Osteocyte (in vitro differentiated cells): Measurements from ENCODE around the gene PPP1CC. TPM values are rescaled to one million over a fixed set of nuclear protein-coding genes. Genes with fewer than 3 reads are reported as not detected.
"Not testable (repeated sequence)": the region's sequence is repeated elsewhere in the genome, so short reads cannot be mapped to it uniquely, and the experiment has no call there.

Source experiments
- DNase-seq: peaks from one replicate; pipeline ENCODE4 v3.0.0; 2021; ENCODE audit warnings: mixed read lengths; ENCODE audit not compliant: unreplicated experiment; ENCODE audit errors: extremely low spot score
- H3K27ac Mint-ChIP-seq: one replicate; pipeline ENCODE4 v1.8.0; 2021; ENCODE audit warnings: mild to moderate bottlenecking, mixed read lengths; ENCODE audit not compliant: unreplicated experiment
- H3K27me3 Mint-ChIP-seq: one replicate; pipeline ENCODE4 v1.8.0; 2021; ENCODE audit warnings: mixed read lengths; ENCODE audit not compliant: unreplicated experiment
- H3K36me3 Mint-ChIP-seq: one replicate; pipeline ENCODE4 v1.8.0; 2021; ENCODE audit warnings: mixed read lengths; ENCODE audit not compliant: unreplicated experiment
- H3K4me1 Mint-ChIP-seq: one replicate; pipeline ENCODE4 v1.8.0; 2021; ENCODE audit warnings: mixed read lengths; ENCODE audit not compliant: unreplicated experiment
- H3K4me3 Mint-ChIP-seq: one replicate; pipeline ENCODE4 v1.8.0; 2021; ENCODE audit warnings: mild to moderate bottlenecking, moderate library complexity, mixed read lengths; ENCODE audit not compliant: unreplicated experiment
- H3K9me3 Mint-ChIP-seq: one replicate; pipeline ENCODE4 v1.8.0; 2021; ENCODE audit warnings: mixed read lengths; ENCODE audit not compliant: unreplicated experiment
- total RNA-seq: library from RNA; stranded (reverse); gene quantifications from 2 replicates; pipeline ENCODE4 v1.2.1, GENCODE V29; 2021
- TF ChIP-seq, protein P1 (sequence below): fragments of 200-600 bp; sonication (generic); IDR thresholded peaks from 2 replicates; pipeline ENCODE4 v1.5.0; 2021; ENCODE audit warnings: antibody characterized with exemption, mild to moderate bottlenecking, moderate library complexity

PPP1CC gene
- total RNA-seq, 1 donor from 2014 or later = 102 TPM

DNA sequence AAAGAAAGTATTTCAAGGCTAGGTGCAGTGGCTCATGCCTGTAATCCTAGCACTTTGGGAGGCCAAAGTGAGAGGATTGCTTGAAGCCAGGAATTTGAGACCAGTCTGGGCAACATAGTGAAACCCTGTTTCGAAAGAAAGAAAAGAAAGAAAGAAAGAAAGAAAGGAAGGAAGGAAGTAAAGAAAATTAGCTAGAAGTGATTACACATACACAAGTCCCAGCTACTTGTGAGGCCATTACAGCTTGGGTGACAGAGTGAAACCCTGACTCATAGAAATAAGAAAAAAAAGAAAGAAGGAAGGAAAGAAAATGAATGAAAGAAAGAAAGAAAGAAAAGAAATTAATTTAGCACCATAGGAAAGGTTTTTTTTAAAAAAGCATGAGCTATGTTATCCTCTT lies 33.3 kb upstream of the PPP1CC start:
- no peak overlapping the region for H3K27ac Mint-ChIP-seq
- H3K4me3 Mint-ChIP-seq = no peak overlapping the region
- no peaks in the 10 kb centered on the region for H3K4me1 Mint-ChIP-seq

DNA sequence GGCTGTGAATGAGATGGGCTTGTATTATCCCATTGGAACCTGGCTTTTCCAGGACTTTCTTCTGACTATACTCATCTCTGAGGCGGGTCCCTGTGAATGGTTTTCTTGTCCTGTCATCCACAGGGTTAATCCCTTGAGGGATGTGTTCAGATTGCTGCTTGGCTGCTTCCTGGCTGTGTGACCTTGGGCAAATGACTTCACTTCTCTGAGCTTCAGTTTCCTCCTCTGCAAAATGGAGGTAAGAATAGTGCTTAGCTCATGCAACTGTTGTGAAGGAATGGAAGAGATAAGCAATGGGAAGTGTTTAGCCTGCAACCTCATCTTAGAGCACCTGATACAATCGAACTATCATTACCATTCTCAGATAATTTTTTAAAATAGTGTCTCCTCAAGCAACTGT lies 32.1 kb upstream of the PPP1CC start:
- no peak for DNase-seq
- no peaks in the 10 kb centered on the region for H3K4me1 Mint-ChIP-seq
- no peak overlapping the region for H3K27ac Mint-ChIP-seq
- H3K27me3 Mint-ChIP-seq = peaks cover 15% of the 10 kb centered on the region
- TF ChIP-seq, protein P1, sequence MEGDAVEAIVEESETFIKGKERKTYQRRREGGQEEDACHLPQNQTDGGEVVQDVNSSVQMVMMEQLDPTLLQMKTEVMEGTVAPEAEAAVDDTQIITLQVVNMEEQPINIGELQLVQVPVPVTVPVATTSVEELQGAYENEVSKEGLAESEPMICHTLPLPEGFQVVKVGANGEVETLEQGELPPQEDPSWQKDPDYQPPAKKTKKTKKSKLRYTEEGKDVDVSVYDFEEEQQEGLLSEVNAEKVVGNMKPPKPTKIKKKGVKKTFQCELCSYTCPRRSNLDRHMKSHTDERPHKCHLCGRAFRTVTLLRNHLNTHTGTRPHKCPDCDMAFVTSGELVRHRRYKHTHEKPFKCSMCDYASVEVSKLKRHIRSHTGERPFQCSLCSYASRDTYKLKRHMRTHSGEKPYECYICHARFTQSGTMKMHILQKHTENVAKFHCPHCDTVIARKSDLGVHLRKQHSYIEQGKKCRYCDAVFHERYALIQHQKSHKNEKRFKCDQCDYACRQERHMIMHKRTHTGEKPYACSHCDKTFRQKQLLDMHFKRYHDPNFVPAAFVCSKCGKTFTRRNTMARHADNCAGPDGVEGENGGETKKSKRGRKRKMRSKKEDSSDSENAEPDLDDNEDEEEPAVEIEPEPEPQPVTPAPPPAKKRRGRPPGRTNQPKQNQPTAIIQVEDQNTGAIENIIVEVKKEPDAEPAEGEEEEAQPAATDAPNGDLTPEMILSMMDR = no peak
- no peak overlapping the region for H3K4me3 Mint-ChIP-seq
- H3K9me3 Mint-ChIP-seq = no peaks in the 10 kb centered on the region
- no peaks in the 10 kb centered on the region for H3K36me3 Mint-ChIP-seq

More for the DNA sequence above, 33.3 kb upstream of the PPP1CC start:
- TF ChIP-seq, protein P1 = no peak
- Mint-ChIP-seq H3K36me3 (no peaks in the 10 kb centered on the region), H3K27me3 (peaks cover 15% of the 10 kb centered on the region), H3K9me3 (no peaks in the 10 kb centered on the region)
- no peak for DNase-seq

DNA sequence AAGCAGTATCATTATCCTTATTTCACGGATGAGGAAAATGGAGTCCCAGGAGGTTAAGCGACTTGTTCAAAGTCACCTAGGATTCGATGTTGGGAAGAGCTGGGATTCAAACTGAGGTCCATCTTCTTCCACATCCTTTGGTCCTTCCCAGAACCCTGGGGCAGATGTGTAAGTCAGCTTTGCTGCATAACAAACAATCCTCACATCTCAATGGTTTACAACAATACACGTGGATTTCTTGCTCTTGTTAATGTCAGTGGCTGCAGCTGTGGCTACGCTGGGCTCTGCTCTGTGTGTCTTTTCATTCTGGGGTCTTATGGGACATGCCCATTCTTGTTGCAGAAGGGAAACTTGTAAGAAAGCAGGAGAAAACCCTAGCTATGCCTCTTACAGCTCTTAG lies 26.3 kb upstream of the PPP1CC start:
- Mint-ChIP-seq H3K4me3 (no peak overlapping the region), H3K27ac (no peak overlapping the region), H3K36me3 (no peaks in the 10 kb centered on the region), H3K9me3 (no peaks in the 10 kb centered on the region), H3K4me1 (no peaks in the 10 kb centered on the region), H3K27me3 (peaks cover 15% of the 10 kb centered on the region)
- no peak for DNase-seq
- TF ChIP-seq, protein P1 = no peak

DNA sequence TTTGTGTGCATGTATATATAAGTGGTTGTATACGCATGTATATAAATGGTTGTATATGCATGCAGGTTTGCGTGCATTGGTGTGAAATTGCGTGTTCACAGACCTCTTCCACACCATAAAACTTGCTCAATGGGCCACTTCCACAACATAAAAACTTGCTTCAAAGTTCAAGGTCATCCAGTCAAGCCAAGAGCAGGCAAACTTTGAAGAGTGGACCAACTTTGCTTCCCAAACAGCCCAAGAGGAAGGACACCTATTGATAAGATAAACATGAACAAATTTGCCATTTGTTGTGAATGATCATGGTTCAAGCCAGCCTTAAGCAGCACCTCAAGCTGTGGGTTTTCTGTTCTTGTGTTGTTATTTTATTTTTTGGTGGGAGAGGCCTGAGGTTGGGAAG lies 25.2 kb upstream of the PPP1CC start:
- no peaks in the 10 kb centered on the region for H3K36me3 Mint-ChIP-seq
- no peak for DNase-seq
- no peaks in the 10 kb centered on the region for H3K4me1 Mint-ChIP-seq
- H3K9me3 Mint-ChIP-seq = no peaks in the 10 kb centered on the region
- H3K27me3 Mint-ChIP-seq = peaks cover 15% of the 10 kb centered on the region
- TF ChIP-seq, protein P1 = no peak
- H3K4me3 Mint-ChIP-seq = no peak overlapping the region
- no peak overlapping the region for H3K27ac Mint-ChIP-seq

DNA sequence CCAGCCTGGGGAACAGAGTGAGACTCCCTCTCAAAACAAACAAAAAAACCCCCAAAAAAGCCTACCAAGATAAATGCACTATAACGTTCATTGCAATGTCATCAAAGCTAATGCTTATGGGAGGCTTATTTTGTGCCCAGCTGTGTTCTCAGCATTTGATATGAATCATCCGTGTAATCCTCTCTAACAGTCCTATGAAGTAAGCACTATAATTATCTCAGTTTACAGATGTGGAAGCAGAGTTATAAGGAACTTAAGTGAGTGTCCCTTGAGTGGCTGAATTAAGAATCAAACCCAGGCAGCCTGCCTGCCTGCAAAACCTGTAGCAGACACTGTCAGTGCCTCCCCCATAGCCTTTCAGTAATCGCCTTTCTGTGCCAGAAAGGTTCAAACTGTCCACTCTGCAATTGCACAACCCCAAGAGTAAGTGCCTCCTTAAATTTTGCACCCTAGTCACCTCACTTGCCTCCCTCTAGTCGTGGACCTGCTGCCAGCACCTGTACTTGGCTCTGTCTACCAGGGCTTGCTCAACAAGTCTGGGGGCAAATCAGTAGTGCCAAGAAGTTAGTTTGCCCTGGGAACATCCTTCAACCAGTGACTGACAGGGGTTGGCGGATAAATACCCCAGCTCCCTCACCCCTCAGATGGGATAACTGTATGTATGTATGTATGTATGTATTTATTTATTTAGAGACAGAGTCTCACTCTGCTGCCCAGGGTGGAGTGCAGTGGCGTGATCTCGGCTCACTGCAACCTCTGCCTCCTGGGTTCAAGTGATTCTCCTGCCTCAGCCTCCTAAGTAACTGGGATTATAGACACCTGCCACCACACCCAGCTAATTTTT lies 23.8 kb upstream of the PPP1CC start:
- DNase-seq = no peak
- TF ChIP-seq, protein P1 = no peak
- H3K4me3 Mint-ChIP-seq = no peak overlapping the region
- no peak overlapping the region for H3K27ac Mint-ChIP-seq
- no peaks in the 10 kb centered on the region for H3K36me3 Mint-ChIP-seq
- no peaks in the 10 kb centered on the region for H3K4me1 Mint-ChIP-seq
- peaks cover 14% of the 10 kb centered on the region for H3K27me3 Mint-ChIP-seq
- H3K9me3 Mint-ChIP-seq = no peaks in the 10 kb centered on the region

DNA sequence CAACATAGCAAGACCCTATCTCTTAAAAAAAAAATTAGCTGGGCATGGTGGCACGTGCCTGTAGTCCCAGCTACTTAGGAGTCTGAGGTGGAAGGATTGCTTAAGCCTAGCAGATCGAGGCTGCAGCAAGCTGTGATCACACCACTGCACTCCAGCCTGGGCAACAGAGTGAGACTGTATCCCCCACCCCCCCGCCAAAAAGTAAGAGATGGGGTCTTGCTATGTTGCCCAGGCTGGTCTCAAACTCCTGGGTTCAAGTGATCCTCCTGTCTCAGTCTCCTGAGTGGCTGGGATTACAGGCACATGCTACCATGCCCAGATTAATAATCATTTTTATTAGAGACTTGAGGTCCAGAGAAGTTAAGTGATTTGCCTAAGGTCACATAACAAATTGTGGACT lies 22.9 kb upstream of the PPP1CC start:
- H3K4me1 Mint-ChIP-seq, H3K27ac Mint-ChIP-seq, H3K9me3 Mint-ChIP-seq: not testable (repeated sequence)

More for the DNA sequence above, 22.9 kb upstream of the PPP1CC start:
- DNase-seq, H3K27me3 Mint-ChIP-seq, H3K36me3 Mint-ChIP-seq, H3K4me3 Mint-ChIP-seq: not testable (repeated sequence)
